GM18505 (cell line): ENCODE measurements around the gene PTCH1.

Experiments
- ATAC-seq: cut with Tn5 transposase; IDR thresholded peaks from one replicate; pipeline ENCODE4 v1.9.1; 2021; ENCODE audit not compliant: unreplicated experiment
- POLR2A ChIP-seq: IDR thresholded peaks from 4 replicates; pipeline ENCODE4 v1.6.1; 2011; ENCODE audit warnings: borderline replicate concordance; ENCODE audit not compliant: insufficient read depth, insufficient read length; ENCODE audit errors: extremely low read depth

Gene PTCH1

DNA sequence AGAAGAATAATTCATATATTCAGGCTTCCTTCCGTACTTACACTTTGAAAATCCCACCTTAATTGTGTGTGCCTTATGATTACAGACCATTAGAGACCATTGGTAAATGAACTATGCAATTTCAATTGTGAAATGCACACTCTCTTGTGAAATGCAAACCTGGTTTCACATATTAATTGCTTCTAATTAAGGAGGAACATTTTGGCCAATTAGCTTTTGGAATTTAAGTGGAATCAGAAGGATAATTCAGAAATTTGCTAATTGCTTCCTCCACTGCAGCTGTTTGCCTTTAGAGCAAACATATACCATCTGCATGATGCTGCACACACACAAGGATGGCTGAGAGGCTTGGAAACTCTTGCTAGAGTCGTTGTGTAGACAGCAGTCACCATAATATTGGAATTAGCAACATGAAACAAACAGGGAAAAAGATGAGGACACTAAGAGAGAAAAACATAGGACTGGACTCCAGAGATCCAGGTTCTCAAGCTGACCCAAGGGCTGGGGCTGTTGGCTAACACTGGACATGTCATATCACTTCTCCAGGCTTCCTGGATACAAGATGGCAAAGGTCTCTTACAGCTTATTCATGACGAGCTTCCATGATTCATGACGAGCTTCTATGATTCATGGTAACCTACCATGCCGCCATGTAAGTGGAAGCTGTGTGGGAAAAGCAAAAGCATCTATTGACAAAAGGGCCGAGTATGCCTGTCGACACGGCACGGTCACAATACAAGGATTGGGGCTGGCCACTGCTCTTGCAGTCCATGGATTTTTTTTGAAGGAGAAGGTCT, 78.0 kb downstream of the PTCH1 start:
- no peak for TF ChIP-seq POLR2A
- ATAC-seq, result no peak

DNA sequence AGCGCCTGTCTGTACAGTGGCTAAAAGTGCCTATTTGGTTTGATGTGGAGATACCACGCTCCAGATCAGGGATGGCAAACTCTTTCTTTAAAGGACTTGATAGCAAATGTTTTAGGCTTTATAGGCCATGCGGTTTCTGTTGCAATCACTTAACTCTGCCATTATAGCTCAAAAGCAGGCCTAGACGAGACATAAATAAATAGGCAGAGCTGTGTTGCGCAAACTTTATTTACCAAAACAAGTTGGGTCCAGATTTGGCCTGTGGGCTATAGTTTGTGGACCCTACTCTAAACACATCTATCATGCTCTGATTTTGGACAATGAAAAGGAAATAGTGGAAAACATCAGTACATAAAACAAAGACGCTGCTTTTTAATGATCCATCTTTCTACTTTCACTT, 79.2 kb downstream of the PTCH1 start:
- TF ChIP-seq POLR2A, result no peak
- no peak for ATAC-seq

DNA sequence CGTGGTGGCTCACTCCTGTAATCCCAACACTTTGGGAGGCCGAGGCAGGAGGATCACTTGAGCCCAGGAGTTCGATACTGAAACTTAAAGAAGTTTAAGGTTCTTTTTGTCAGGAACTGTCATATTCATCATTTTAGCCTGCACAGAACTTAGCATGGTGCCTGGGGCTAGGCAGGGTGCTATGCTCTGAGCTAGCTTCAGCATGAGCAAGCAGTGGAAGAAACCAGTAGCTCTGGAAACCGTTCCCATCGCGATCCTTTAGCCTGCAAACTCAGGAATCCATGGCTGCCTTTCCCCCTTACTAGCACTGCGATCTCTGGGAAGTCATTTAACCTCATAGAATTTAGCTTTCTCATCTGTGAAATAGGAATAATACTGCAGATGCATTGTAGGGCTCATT, 80.4 kb downstream of the PTCH1 start:
- TF ChIP-seq POLR2A, result no peak
- ATAC-seq, result no peak

DNA sequence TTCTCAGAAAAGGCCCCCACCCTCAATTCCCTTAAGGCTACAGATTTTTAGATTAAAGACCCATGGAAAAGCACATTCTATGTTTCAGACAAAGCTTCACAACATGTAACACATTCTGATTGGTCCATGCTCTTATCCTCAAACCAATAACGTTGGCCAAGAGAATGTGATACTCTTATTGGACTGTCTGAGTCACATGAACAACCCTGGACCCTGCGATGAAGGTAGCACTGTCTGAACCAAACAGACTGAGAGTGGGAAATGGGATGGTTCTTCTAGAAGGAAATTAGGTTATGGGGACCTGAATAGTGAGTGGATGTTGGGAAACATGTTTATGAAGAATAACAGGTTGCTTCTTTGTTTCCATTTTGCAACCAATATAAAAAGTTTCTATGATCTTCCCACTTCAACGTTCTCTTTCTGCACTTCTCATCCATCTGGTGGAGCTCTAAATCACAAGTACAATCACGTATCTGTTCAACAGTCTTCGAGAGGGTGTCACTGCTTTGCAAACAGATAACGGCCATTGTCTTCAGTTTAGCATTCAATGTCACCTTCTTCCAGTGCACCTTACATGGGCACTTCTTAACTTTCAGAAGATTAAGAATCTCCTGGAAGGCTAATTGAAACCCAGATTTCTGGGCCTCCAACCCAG, 81.6 kb downstream of the PTCH1 start:
- no peak for ATAC-seq
- TF ChIP-seq POLR2A, result no peak

DNA sequence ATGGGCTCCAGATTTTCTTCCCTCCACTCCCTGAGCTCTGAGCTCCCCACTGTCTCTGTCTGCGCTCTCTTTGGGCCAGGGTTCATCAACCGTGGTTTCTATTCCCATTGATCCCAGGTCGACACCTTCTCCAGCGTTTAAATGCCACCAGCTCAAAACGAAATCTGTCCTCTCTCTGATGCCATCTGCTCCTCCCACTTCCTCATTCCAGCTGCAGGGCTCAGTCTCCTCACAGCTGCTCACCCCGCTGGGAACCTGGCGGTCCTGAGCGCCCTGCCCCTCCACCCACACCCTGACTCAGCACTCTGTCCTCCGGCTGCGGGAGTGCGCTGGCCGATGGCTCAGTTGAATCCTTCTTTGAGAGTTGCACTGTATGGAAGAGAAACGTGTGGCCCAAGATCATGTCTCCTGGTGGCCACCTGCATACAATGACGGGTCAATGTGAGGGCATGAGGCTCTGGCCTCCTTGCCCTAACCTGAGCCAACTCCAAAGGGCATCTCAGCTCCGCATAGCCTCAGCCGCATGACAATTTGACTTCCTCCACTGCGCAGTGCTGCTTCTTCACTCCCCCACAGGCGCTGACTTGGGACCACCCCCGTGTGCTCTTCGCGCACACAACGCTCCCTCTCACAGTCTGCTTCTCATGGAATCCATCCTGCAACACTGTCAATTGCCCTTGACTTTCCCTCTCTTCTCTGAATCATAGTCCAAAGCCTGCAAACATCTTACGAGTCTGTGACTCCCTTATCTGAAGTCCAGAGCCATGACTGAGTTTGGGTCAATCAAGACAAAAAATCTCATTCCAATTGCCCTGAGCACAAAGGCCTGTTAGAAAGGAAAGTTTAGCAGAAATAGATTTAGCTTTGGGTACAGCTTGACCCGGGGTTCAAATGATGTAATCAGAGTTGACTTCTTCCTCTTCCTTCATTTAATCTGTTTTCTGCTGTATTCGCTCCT, 82.4 kb downstream of the PTCH1 start:
- TF ChIP-seq POLR2A, result no peak

DNA sequence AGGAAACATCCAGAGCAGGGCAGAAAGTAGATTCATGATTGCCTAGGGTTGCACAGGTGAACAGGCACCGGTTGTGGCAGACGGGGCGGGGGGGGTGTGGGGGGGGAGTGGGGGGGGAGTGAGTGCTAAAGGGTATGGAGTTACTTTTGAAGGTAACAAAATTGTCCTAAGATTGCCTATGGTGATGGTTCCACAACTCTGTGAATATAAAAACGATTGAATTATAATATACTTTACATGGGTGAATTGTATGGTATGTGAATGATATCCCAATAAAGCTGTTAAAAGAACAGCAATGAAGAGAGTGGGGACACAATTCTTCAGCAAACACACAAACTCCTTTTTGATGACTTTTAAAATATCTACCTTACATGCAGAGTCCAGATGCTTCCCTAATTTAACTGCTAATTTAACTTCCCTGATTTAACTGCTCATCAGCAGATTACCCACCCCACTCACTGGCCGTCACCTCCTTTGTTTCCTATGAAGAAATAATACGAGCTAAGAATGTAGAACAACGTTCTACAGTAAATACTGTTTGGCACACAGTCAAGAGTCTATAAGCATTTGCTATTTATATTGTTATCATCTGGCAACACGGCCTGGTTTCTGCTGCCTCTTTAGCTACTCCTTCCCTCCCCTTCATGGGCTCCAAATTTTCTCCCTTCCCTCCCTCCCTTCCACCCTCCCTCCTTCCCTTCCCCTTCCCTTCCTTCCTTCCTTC, 83.5 kb downstream of the PTCH1 start:
- TF ChIP-seq POLR2A, result no peak
- ATAC-seq, result no peak

More for the DNA sequence above, 82.4 kb downstream of the PTCH1 start:
- no peak for ATAC-seq

DNA sequence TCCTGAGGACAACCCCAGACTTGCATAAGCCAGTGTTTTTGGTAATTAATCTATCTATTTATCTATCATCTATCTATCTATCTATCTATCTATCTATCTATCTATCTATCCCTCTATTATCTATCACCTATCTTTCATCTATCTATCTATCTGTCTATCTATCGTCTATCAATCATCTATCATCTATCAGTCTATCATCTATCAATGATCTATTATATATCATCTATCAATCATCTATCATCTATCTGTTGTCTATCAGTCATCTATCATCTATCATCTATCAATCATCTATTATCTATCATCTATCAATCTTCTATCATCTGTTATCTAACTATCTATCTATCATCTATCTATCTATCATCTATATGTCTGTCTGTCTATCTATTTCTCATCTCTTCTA, 85.5 kb downstream of the PTCH1 start:
- TF ChIP-seq POLR2A, result no peak
- no peak for ATAC-seq

DNA sequence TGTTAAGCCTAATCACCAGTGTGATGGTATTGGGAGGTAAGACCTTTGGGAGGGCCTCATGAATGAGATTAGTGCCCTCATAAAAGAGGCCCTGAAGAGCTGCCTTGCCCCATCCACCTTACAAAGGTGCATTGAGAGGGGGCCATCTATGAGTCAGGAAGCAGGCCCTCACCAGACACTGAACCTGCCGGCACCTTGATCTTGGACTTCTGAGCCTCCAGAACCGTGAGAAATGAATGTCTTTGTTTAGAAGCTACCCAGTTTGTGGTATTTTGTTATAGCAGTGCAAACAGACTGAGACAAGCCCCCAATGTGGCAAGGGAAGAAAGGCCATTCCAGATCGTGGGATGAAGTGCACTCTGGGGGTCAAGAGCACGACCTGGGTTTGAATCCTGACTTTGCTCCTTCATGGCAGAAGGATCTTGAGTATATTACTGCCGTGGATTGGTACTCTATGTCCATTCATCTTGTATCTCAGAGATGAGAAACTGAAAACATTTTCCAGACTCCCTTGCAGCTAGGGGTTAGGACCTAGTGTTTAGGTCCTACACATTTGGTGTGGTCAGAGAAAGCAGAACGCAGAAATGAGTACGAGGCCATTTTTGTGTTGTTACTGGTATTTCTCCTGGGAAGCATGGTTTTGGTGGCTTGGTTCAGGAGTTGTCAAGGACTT, 86.7 kb downstream of the PTCH1 start:
- TF ChIP-seq POLR2A, result no peak
- ATAC-seq, result no peak

DNA sequence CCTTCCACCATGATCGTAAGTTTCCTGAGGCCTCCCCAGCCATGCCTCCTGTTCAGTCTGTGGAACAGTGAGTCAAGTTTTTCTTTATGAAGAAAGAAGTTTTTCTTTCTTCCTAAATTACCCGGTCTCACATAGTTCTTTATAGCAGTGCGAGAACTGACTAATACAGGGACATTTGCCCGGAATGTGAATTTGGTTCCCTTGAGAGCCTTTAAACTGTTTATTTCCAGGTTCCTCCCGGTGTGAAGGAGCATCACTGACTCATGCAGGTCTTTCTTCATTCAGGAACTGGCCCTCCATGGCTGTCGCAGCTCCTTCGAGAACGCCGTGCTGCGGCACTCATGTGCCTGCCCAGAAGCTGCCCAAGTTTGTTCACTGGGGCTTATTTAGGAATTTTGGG, 87.7 kb downstream of the PTCH1 start:
- ATAC-seq, result no peak
- no peak for TF ChIP-seq POLR2A

DNA sequence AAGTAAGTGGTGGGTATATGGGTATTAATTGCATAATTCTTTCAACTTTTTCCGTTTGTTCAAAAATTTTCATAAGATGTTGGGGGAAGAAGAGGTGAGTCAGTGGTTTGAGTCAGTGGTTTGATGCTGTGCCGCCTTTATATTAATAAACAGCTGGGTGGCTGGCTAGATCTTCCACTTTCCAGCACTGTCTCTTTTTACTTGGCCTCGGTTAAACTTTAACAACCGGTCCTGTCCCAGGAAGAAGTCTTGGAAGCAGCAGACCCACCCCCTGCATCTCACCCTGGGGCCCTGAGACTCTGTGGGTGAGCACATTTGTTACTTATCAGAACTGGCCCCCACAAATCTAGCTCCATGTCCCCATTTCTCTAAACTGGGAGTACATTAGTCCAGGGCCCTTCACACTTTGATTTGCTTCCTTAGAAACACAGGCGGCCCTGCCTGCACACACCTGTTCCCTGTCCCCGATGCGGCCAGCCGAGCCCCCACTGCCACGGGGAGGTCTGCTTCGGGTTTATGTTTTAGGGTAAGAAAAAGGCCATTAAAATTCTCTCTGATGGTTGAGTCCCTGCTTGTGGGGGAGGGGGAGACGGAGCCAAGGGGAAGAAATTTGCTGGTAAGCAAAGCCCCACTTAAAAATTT, 90.7 kb downstream of the PTCH1 start:
- no peak for TF ChIP-seq POLR2A
- ATAC-seq, result no peak

DNA sequence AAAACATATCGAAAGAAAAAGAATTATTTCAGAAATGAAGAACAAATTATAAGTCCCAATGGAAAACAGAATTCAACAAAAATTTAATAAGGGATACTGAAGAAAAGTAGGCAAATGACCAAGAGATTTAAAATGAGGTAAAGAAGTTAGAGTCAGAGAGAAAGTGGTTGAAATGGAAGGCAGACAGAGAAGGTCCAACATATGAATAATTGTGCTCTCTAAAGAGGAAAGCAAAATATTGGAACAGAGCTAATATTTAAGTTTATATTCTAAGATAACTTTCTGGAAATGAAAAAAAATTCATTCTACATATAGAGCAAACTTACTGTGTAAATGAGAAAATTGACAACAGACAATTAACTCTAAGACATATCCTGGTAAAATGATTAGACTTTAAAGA, 94.1 kb downstream of the PTCH1 start:
- no peak for ATAC-seq
- no peak for TF ChIP-seq POLR2A

DNA sequence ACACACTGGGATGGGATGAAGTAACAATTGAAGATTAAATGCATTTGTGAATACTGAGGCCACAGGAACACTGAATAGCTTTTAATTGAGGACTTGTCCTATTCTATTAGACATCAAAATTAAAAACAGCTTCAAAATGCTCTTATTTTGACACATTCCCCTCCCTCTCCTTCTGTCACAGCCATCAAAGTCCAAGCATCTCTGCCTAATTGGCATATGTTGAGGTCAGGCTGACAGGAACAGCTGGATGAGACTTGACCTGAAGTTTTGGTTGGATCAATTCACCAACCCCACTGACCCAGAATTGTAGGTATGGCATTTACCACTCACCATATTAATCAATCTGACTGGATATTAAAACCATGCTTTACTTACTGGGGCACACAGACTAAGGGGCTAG, 96.3 kb downstream of the PTCH1 start:
- no peak for ATAC-seq
- no peak for TF ChIP-seq POLR2A
